Measurements from ENCODE around the gene ANKZF1.
"Not testable (repeated sequence)": the region's sequence is repeated elsewhere in the genome, so short reads cannot be mapped to it uniquely, and the experiment has no call there.

The ANKZF1 gene

DNA sequence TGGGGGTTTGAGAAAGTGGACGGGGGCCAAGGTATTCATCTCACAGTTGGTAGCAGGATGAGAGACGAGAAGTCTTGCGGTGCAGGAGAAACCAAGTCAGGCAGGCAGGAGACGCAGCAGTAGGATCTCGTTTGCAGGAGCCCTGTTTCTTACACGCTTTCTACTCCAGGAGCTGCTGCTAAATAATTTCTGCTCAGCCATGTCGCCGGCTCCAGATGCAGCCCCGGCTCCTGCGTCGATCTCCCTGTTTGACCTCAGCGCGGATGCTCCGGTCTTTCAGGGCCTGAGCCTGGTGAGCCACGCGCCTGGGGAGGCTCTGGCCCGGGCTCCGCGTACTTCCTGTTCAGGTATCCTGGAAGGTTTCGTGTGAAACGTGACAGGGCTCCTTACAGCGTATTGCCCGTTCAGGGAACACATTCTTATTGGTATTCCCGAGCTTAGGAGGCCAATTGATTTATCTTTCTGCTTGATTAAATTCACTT is 494 bp downstream of the ANKZF1 start:
- DNase-seq = peak in 1 of 2 experiments; percentile 35

DNA sequence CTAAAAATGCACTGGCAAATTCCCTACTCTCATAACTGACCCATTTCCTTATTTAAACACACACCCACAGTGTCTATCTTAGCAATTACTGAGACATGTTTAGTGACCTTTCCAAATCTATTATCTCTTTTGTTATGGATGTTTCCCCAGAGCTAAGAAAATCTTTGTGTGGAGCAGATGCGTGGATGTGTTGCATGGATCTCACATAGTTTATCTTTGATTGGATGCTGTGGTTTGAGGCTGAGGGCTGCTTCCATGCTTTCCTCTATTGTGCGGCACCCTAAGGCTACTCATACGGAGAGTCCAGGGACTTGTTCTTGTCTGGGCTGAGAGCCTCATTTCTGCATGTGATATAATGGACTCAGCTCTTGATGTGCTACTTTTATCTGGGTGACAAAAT is 4.7 kb downstream of the ANKZF1 start:
- no peak for DNase-seq

DNA sequence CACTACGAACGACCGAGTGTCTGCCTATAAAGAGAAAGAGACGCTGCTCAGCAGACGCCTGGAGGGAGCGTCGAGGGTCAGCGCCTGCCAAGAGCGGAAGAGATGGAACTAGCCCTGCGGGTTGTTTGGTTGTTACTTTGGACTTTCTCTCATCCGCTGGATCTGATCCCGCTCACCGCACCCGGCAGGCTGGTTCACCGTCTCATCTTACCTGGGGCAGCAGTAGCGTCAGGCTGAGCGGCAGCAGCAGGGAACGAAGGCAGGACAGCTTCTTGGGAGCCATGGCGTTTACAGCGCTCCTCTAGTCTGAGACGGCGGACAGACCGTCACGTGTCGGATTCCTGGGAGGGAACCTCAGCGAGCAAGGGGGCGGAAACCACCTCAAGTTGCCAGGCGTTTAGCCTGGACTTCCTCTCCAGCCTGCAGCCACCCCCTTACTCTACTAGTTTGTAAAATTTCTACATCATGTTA is 13.7 kb downstream of the ANKZF1 start:
- no peak for DNase-seq

DNA sequence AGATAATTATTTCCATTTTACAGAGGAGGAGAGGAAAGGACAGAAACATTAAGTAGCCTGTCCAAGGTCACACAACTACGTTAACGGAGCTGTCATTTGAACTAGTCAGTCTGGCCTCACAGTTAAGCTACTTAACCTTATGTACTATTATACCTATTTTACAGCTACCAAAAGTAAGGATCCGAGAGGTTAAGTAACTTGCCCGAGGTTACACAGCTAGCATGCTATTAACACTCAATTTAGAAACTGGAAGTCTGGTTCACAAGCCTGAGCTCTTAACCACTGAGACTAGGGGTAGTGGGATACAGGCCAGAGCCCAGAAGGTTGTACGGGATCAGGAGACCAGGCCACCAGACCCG is 15.2 kb downstream of the ANKZF1 start:
- no peak for DNase-seq

DNA sequence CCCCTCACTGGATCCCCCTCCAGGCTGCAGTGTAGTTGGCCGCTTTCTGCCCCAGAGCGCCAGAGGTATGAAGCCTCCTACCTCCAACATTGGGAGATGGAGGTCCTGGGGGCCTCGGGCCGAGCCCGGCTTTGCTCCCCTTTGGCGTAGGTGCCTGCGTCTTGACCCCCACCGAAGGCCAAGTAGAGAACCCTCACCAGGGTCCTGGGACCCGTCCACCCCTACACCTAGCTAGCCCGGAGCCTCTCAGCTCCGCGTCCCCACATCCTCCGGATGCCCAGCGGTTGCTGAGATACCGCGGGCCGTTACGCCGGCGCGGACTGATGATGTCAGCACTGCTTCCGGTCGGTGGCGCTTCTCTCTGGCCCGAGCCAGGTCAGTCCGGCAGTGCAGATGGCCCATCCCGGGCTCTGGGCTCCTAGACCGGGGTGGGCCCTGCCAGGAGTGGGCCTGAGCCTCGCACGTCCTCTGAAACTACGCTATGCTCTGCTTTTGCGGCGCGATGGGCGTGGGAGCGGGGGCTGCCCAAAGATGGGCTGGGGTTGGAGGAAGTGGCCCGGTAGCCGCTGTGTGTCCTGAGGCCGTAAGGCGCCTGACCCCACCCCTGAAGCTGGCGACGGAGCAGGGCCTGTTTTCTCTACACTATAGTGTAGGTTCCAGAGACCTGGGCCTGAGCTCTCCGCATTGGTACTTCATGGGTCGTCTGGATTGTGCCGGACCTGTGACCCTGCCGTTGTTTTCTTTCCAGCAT is 15.7 kb downstream of the ANKZF1 start, which contains the start of the genes GLB1L and STK16:
GLB1L (minus strand) TSS at position 297 of the 751 bp plus-strand sequence. CDS start 1,871 bp downstream, outside the sequence.
STK16 (plus strand) TSS at position 332 of the 751 bp plus-strand sequence. CDS start 521 bp downstream, outside the sequence.
- peak; percentile 87 to 89 for DNase-seq

DNA sequence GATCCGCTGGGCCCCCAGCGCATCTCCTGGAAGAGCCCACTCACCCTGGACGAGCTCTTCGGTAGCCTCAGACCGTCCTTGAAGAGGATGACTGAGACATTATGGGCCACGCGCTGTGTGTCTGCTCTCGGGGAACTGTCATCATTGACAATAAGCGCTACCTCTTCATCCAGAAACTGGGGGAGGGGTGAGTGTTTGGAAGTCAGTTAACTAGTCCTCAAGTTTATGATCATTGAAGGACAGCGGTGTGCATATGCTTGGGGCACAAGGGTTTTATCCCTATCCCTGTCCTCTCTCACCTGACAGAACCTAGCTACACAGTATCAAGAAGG is 16.3 kb downstream of the ANKZF1 start:
- no peak for DNase-seq

- no peak for DNase-seq
Measured at GRCh38 chr2:219246559-219246958, 17.0 kb downstream of the ANKZF1 start.

GRCh38 chr2:219247678-219248642 is 18.4 kb downstream of the ANKZF1 start:
- no peak for DNase-seq

DNA sequence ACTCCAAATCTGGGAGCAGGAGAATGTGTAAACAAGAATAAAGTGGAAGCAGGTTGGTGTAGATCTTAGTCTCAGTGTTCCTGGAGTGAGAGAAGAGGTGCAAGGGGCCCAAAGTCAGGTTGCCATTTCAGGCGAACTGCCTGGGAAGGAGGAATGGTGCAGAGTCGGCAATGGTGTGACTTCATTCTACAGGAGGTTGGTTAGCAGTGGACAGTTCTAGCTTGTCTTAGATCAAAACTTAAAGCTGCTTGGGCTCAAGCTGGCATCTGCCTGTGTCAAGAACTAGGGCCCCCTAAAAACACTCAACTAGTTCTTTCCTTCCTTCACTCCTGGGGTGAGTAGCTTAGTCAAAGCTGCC is 19.2 kb downstream of the ANKZF1 start:
- DNase-seq = no peak

- DNase-seq = peak; percentile 74 to 82
Measured at GRCh38 chr2:219249203-219249980, 19.8 kb downstream of the ANKZF1 start.

- DNase-seq = no peak
Measured at GRCh38 chr2:219250049-219250781, 20.6 kb downstream of the ANKZF1 start.

- no peak for DNase-seq
Measured at GRCh38 chr2:219251656-219252055, 22.1 kb downstream of the ANKZF1 start.

DNA sequence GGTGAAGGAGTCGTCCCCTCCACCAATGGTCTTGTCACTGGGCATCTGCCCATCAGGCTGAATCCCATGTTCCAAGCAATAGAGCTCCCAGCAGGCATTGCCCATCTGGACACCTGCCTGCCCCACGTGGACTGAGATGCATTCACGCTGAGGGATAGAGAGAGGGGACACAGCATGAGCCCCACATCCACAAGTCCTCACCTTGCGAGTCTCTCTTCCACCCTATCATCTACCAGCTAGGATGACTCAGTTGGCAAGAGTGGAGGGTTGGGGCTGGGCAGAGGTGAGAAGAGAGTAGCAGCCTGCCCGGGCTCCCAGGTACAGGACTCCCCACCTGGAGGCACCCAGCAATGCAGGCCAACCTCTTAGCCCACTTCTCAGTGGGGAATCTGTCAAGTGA is 22.5 kb downstream of the ANKZF1 start:
- DNase-seq = no peak

DNA sequence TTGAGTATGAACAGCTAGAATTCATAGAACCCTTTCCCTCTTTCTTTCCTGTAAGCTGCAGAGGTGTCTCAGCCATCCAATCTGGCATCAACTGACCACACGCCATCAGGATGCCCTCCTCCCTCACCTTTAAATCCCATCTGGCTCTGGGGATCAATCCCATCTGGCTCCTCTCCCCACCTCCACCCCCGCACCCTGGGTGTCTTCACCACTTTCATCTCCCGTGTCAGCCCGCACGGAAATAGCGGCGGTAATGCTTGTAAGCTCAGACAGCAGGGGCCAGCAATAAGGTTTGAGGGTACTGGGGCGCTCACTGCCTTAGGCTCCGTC is 22.9 kb downstream of the ANKZF1 start:
- no peak for DNase-seq

GRCh38 chr2:219252900-219253752 is 23.5 kb downstream of the ANKZF1 start, which contains the start of gene TUBA4B:
Gene TUBA4B (plus strand): TSS chr2:219253243. CDS start chr2:219253408, 165 bp downstream.
- peak; percentile 22 to 24 for DNase-seq

DNA sequence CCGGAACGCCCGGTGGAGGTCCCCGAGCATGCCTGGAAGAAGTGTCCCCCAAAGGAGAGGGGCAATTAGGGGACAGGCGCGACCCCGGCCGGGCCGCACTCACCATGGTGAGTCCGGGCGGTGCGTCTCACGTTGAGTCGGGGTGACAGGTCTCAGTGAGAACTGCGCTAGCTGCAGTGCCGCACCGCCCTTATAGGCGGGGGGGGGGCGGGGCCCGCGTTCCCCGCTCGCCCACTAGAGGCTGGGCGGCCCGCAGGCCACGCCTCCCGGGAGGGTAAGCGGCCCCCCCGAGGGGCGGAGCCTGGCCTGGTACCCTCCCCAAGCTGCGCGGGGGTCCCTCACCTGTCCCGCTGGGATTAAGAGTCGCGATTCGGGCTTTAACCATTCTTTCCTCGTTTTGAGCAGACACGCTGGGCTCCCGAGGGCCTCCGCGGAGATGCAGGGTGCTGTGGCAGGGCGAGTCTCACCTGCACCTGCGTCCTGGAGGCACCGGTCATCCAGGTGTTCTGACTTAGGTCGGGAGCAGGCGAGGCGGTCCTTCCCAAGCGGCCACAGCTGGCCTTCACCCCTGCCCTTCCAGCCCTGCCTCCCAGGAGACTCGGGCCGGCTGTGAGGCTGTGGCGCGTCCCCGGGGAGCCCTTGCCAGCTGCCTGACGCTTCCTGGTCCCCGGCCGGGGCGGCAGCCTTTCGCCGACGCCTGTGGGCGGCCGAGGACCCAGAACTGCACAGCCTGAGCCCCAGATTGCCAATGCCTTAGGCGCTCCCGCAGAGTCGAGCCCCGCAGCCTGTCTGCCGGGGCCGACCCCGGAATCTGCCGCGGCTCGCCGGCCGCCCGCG is 24.4 kb downstream of the ANKZF1 start, which contains the start of gene TUBA4A:
TUBA4A (minus strand) TSS at position 166 of the 837 bp plus-strand sequence; CDS start at position 106, 60 bp downstream.
- DNase-seq = peak; percentile 72 to 86

DNA sequence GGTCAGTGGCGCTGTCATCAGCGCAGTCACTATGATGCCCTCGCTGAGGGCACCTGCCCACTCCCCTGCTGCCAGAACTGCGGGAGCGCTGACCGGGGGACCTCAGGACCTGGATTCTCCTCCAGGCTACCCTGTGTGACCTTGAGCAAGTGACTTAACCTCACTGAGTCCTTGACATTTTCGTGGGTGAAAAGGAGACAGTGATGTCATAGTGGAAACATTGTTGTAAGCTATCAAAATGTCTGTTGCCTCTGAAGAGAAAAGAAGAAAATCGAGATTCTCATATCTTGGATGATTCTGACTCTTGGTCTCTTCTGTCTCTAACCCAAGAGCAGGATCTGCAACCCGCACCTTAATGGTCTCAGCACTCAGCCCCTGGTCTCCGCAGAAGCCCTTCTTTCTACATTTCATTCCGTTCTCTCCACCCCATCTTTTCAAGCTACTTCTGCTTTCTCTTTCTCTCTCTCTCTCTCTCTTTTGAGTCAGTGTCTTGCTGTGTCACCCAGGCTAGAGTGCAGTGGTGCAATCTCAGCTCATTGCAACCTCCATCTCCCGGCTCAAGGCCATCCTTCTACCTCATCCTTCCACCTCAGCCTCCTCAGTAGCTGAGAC is 25.1 kb downstream of the ANKZF1 start:
- DNase-seq = no peak

DNA sequence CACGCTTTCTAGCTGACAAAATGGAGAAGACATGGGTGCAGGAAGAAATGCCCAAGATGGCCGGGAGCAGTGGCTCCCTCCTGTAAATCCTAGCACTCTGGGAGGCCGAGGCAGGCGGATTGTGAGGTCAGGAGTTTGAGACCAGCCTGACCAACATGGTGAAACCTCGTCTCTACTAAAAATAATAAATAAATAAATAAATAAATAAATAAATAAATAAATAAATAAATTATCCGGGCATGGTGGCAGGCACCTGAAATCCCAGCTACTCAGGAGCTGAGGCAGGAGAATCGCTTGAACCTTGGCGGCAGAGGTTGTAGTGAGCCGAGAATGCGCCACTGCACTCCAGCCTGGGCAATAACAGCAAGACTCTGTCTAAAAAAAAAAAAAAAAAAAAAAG is 29.3 kb downstream of the ANKZF1 start:
- DNase-seq = not testable (repeated sequence)

All from SHP77 (cell line).